T47D (cell line): Measurements from ENCODE around the gene RNLS.

Experiments
- DNase-seq, 2 experiments: peaks; one replicate each; pipeline versions ENCODE4 v3.0.0 to v3.0.0-alpha.2; 2011 to 2012; ENCODE audit warnings: low read depth in 1 of 2, low spot score in 1 of 2
- JUND ChIP-seq: IDR thresholded peaks from 2 replicates; pipeline ENCODE4 v1.6.1; 2012; ENCODE audit warnings: low read depth
- in situ Hi-C: cut with HindIII; loops from 2 replicates; pipeline ENCODE4 v1.10.0; 2016; ENCODE audit warnings: low sequenced_read_pairs, low pct_unique_long_range_greater_than_20kb

RNLS gene

GRCh38 chr10:88526501-88527105 lies 56.5 kb downstream of the RNLS start:
- no peak for DNase-seq
- no peak for TF ChIP-seq JUND
- in situ Hi-C loops, result no loop called here

- DNase-seq, result no peak
- in situ Hi-C loops, result no loop called here
- peak; percentile 59; the same call in 1 of the 2 replicates for TF ChIP-seq JUND
Measured at GRCh38 chr10:88525371-88526069, 57.6 kb downstream of the RNLS start.

DNA sequence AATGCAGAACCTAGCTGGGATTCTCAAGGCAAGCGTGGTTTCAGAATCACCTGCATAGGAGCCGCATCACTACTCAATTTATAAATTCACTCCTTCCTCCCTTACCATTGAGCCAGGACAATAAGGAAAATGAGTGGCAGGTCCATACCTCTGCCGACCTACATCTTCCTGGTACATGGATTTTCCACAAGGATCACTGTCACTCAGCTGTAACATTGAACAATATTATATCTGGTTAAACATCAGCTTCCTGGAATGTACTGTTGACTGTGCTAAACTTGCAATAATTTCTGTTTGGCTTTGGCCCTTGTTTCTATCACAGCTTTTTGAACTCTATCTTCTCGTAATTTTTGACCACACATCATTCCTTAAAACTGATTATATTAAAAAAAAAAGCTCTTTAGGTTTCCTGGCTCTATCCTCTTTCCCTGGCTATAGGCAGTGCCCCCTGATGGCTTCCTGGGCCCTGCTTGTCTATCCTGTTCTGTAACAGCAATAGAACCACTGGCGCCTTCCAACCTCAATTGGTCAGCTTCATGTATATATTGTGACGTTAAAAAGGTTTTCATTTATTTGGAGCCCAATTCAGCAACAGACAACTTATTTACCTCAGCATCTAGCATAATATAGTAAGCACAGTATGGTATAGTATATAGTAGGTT lies 59.2 kb downstream of the RNLS start:
- peak; percentile 18 to 32 for DNase-seq
- no peak for TF ChIP-seq JUND
- in situ Hi-C loops, result no loop called here

DNA sequence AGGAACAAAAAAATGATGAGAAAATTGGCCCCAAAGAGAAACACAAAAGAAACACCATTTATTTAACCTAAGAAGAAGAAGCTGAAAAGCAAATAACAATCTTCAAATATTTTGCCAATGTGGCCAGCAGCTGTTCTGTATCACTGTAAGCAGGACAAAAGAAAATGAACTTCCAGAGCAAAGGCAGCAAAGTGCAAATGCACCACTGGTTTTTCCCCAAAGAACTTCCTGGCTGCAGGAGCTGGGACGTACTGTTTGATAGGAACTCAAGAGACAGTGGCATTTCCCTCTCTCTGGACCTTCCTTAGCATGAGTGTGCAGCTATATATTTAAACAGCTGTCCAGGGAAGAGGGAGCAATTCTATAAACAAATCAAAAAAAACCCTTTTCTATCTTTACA lies 60.4 kb downstream of the RNLS start:
- no peak for DNase-seq
- no peak for TF ChIP-seq JUND
- in situ Hi-C loops, result no loop called here

- in situ Hi-C loops, result no loop called here
- DNase-seq, result no peak
- no peak for TF ChIP-seq JUND
Measured at GRCh38 chr10:88521791-88522190, 61.3 kb downstream of the RNLS start.

DNA sequence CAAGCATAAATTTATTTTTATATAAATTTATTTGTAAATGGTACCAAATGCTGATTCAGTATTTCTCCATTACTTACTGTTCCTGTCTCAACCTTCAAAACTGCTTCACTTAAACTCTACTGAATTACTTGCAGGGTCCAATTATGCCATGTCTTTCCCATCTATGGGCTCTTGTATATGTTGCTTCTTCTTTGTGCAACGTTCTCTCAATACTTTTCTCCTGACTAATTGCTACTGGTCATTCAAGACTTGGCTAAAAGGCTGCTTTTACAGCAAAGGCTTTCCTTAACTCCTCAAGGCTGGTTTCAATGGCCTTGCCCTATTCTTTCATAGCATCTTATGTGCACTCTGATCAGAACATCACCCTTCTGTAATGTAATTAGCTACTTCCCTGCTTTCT lies 67.9 kb downstream of the RNLS start:
- DNase-seq, result no peak
- in situ Hi-C loops, result no loop called here
- no peak for TF ChIP-seq JUND

GRCh38 chr10:88512599-88512998 lies 70.5 kb downstream of the RNLS start:
- DNase-seq, result no peak
- in situ Hi-C loops, result no loop called here
- TF ChIP-seq JUND, result no peak

GRCh38 chr10:88508796-88509195 lies 74.3 kb downstream of the RNLS start:
- DNase-seq, result no peak
- in situ Hi-C loops, result no loop called here
- TF ChIP-seq JUND, result no peak

- TF ChIP-seq JUND, result no peak
- no peak for DNase-seq
- in situ Hi-C loops, result no loop called here
Measured at GRCh38 chr10:88507826-88508453, 75.2 kb downstream of the RNLS start.

DNA sequence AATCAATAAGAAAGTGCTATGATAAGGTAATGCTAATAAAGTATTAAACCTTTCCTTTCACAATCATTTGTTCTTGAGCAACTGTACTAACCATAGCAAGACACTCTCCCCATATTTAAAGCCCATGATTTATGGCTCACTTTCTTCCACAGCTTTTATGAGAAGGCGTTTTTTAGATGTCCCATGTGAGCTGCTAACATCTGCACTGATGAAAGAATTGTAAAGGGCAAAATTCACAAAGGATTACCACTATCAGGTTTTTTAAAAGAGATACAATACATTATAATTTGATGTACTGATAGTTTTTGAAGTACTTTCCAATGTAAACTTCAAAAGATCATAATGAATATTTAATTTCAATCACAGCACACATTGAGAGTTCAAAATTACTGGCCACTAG lies 75.7 kb downstream of the RNLS start:
- no peak for DNase-seq
- in situ Hi-C loops, result no loop called here
- TF ChIP-seq JUND, result no peak

- no peak for DNase-seq
- in situ Hi-C loops, result no loop called here
- TF ChIP-seq JUND, result no peak
Measured at GRCh38 chr10:88505680-88506215, 77.4 kb downstream of the RNLS start.

DNA sequence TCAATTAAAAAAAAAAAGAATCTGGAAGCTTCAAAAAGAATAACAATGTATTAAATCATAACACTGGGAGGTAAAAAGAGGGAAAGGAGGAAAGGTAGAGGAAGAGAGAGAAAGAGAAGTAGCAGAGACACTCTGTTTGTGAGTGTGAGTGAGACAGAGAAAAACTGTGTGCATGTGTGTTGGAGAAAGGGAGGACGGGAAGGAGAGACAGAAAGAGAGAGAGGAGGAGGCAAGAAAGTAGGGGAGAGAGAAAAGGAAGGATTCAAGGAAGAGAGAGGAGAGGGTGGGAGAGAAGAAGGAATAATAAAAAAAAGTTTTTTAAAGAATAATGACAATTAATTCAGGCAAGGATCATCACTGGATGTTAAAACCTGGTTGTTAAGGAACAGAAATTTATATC lies 77.9 kb downstream of the RNLS start:
- TF ChIP-seq JUND, result no peak
- in situ Hi-C loops, result no loop called here
- no peak for DNase-seq

DNA sequence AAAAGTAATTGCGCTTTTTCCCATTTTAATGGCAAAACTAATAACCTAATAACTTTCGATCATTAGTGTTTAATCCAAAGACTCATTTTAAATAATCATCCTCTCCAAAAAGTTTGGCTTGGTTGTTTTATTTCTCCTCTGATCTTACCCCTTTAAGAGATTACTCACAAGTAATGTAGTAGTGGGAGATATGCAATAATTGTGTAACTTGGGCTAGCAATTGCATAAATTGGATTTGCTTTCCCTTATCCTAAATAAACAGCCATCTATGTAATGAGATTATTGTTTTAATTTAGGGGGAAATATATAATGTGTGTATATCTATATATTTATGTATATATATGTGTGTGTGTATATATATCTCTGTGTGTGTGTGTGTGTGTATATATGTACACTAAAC lies 82.5 kb downstream of the RNLS start:
- no peak for TF ChIP-seq JUND
- in situ Hi-C loops, result no loop called here

More for the DNA sequence above, 82.5 kb downstream of the RNLS start:
- DNase-seq, result no peak
